GM18499 (cell line): Measurements from ENCODE around the gene PLEKHA7.
"Not testable (repeated sequence)": the region's sequence is repeated elsewhere in the genome, so short reads cannot be mapped to it uniquely, and the experiment has no call there.

ENCODE experiments used
- ATAC-seq: cut with Tn5 transposase; IDR thresholded peaks from one replicate; pipeline ENCODE4 v1.9.1; 2021; ENCODE audit warnings: moderate number of reproducible peaks; ENCODE audit not compliant: insufficient read depth, unreplicated experiment

PLEKHA7 gene

DNA sequence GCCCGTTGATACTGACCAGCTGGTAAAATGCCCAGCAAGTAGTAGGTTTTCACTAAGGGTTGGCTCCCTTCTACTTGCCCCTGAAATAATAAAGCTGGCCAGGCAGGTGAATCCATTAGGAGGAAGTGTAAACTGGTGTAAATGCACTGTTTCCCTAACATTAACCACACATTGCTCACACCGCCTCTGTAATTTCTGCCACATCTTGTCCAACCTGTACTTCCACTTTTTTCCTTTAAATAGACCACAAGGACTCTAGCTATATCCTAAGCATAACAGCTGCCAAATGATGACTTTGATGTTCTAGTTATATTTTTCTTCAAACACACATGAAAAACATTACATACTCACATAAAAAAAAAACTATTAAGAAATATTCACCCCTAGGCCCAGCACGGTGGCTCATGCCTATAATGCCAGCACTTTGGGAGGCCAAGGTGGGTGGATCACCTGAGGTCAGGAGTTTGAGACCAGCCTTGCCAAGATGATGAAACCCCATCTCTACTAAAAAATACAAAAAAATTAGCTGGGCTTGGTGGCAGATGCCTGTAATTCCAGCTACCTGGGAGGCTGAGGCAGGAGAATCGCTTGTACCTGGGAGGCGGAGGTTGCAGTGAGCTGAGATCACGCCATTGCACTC is 95.6 kb downstream of the PLEKHA7 start:
- not testable (repeated sequence) for ATAC-seq

DNA sequence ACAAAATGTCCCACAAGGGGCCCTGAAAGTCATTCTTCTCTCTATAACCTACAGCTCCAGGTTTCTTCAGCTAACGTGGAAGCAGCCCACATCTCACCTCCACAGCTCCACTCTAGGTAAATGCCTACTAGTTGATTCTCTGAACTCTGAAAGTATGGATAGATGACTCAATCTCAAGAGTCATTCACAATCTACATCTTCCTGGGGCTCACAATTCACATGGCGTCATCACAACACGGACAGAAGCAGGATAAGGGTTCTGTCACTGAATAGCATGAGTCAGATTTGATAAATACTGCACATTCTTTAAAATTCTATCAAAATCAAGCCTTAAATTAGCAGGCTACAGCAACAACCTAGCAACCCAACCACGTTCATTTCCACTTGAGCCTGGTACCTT is 96.3 kb downstream of the PLEKHA7 start:
- ATAC-seq = no peak

DNA sequence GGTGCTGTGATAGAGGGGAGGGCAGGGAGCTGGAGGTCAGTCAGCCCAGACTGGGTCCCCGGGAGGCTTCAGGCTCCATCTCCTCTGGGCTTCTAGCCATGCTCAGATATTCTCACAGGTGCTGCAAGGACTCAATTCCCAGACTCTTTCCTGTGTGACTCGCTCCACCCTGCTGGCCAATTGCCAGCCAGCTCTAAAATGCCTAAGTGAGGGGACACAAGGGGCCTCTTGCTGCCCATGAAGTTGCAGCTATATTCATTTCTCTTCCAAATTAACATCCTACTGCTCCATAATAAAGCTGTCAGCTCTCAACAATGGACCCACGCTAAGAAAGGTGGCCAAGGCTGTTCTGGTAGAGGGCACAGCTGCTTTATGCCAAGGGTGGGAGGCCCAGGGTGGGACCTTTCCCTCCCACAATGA is 101.5 kb downstream of the PLEKHA7 start:
- ATAC-seq = no peak

DNA sequence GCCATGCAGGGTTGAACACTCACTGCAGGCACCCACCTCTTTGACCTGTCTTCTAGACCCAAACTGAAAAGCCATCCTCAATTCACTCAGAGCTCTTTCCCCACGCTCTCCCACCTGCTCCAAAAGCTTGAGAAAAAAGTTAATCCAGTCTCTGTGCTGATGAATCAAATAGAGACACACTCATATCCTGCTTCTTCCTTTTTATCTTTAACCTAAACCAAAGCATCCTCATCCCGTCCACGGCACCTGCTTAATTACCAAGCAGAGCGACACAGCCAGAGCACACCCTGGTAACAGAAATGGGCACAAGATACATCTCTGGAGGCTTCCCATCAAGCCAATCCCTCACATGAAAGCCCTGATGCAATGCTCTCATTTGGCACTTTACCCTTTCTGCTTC is 102.6 kb downstream of the PLEKHA7 start:
- ATAC-seq = no peak

DNA sequence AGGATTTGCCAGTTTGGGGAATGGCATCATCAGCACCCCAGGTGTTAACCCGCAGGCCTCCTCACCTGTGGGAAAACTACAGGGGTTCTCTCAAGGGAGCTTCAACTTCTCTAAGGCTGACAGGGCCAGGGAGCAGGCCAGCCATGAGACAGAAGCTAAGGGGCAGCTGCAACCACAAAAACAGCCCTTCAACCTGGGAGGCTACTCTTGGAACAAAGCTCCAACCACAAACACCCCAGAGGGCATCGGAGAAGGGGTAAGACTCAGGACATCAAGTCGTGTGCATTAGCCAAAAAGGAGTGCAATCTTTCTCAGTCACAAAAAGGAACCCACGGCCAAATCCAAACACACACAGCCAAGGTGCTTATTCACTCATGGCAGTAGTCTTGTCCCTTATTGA is 103.0 kb downstream of the PLEKHA7 start:
- no peak for ATAC-seq

DNA sequence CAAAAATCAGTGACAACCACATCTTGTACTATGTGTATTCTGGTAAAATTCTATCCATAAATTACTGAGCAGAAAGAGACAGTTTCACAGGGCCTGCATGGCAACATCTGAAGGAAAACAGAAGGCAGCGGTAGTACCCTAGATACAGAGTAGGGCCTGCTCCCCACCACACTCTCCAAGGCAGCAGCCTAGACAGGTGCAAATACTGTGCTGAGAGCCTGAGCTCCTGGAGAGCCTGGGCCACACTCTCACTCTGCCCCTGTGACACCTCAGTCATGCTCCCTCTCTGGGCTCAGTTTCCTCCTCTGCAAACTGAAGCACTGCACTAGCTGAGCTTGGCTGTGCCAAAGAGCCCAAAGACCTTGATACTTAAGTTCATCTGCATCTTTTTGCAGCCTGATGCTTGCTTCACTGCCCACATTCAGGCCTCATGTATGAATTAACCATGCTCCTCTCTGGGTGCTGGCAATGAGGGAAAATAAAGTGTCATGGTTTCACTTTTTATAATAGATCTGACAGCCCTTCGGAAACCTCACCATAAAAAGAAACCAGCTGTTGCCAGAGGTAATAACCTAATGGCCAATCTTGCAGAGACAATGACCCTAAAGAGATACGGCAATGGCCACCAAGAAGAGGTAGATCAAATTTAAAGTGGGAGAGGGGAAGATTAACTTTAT is 104.7 kb downstream of the PLEKHA7 start:
- ATAC-seq = peak; percentile 66

DNA sequence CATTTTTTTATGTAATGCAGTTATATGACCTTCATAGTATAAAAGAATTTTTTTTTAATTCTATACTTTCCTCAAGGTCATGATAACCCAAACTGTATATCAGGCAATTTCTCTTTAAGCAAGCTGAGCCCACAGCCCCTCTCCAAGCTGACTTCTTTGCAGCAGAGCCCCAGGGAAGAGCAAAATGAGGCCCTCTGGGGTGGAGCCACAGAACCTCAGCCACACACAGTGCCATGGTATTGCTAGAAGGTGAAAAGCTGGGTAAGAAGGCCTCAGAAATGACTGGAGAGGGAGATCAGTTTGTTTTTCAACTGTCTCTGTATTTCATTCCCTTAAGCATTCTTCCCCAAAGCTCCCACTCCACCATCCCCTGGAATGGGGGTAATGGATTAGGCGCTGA is 108.8 kb downstream of the PLEKHA7 start:
- no peak for ATAC-seq

DNA sequence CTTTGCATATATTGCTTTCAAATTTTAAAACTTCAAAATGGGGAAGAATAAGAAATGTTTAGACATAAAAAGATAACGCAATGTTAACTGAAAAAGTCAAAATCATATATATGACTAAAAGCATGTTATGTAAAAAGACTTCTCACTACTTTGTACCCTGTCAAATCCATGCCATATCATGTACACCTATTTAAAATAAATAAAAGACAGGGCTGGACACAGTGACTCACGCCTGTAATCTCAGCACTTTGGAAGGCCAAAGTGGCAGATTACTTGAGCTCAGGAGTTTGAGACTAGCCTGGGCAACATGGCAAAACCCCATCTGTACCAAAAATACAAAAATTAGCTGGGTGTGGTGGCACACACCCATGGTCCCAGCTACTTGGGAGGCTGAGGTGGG is 109.5 kb downstream of the PLEKHA7 start:
- ATAC-seq = not testable (repeated sequence)

DNA sequence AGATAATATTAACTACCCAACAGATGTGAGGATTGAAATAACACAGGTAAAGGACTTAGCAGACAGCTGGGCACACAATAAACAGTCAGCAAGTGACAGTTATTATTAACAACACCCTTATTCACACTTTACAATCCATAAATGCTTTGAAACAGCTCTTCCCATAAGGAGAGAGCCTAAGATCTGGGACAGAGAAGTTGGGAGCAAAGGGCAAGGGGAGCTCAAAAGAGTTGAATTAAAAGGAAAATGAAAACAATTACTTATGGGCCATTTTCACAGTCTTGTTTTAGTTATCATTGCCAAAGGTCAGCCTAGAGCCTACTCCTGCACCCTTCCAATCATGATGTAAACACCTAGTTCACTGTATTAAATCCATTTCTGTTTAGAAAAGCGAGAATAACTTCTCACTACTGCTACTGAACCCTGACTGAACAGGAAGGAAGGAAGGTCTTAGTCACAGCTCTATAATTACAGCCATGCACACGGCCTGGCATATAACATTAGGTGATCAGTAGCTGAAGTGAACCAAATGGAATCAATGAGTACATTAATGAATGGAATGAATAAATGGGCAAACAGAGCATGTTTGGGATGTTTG is 111.3 kb downstream of the PLEKHA7 start:
- ATAC-seq = peak; percentile 53

DNA sequence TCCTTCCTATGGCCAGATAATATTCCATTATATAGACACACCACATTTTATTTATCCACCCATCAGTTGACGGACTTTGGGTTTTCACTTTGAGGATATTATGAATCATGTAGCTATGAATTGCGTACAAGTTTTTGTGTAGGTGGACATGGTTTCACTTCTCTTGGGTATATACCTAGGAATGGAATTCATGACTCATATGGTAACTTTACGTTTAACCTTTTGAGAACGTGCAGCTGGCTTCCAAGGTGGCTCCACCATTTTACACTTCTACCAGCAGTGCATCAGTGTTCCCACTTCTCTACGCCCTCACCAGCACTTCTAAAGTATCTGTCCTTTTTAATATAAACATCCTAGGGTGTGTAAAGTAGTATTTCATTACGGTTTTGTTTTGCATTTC is 112.0 kb downstream of the PLEKHA7 start:
- peak; percentile 78 for ATAC-seq

DNA sequence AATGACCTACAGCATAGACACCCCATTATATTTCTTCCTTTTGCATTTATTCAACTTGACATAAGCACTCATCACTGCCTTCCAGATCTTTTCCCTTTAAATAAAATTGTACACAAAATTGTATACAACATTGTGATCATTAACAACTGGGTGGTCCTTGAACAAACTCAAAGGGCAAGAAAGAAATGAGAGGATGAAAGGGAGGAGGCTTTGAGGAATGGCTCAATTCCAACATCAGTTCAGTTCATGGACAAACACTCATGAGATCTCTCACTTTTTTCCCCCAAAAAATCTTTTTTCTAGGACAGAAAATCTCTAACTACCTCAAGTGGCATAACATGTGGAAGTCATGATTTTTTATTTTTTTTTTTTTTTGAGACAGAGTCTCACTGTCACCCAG is 113.7 kb downstream of the PLEKHA7 start:
- ATAC-seq = no peak

DNA sequence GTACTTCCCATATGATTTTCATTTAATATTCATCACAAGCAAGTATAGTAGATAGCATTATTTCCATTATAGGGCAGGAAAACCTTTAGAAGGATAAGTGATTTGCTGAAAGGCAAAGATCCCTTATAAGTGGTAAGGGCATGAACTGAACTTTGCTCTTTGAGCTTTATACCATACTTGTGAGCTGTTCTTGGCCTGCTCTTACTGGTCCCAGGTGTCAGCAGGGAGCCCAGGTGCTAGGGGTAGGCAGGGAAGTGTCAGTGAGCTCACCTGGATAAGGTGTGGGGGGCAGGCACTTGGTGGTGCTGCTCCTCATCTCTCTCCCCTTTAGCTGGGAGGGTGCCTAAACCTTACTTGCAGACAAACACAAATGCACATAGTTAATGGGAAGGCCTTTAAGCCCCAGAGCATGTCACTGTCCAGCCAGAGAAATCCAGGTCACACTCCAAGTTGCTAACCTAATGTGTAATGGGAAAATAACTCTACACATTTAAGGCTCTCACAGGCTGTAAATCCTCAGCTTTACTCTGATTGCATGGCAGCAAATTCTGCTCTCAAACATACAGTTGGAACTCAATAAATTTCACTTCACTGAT is 114.4 kb downstream of the PLEKHA7 start:
- ATAC-seq = no peak

DNA sequence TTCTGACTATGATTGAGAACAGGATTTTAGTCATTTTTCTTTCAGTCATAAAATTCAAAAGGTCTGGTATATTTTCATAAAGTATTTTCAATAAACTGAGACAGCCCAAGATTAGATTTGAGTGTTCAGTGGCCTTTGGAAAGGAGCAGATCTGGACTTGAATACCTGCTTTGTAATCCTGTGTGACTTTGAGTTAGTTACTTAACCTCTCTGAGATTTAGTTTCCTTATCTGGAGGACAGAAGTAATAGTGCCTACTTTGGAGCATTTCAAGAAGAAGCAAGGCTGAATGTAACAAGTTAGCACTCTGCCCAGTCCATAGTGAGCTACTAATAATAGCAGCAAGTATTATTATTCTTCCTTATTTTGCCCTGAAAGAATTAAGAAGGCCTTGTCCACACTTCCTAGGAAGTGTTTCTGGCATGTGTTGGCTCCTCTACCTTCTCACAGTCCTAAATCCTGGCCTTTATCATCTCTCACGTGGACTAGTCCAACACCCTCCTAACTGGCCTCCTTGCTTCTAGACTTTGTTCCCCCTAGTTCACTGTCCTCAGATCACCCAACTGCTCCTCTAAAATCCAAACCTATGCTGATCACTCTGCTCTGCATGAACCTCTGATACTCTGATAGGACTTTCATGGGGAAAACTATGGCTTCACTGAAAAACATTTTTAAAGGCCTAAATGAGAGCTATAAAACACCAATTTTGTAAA is 115.8 kb downstream of the PLEKHA7 start:
- no peak for ATAC-seq

DNA sequence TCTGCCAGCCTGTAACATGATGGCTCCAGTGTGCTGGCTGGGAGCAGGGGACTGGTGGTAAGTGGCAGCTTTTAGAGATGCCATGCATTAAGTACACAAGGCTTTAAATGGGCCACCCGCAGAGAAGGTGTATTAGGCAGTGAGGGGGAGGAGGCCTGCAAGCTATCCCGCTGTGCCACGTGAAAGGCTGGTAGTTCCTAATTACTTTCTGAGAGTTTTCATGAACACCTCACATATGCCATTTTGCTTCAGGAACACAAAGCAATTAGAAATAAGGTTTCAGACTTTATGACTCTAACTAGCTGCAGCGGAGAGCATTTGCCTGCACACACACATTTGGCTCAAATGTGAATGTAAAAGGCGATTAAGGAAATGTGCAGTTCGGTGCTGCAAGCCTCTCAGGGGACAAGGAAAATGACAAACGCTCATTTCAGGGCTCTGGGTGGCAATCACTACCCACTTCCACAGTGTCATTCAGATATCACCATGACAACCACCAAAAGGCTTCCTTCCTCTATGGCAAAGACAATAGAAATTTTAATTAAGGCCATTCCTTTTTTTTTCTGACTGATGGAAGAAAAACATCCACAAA is 116.6 kb downstream of the PLEKHA7 start:
- ATAC-seq = no peak

DNA sequence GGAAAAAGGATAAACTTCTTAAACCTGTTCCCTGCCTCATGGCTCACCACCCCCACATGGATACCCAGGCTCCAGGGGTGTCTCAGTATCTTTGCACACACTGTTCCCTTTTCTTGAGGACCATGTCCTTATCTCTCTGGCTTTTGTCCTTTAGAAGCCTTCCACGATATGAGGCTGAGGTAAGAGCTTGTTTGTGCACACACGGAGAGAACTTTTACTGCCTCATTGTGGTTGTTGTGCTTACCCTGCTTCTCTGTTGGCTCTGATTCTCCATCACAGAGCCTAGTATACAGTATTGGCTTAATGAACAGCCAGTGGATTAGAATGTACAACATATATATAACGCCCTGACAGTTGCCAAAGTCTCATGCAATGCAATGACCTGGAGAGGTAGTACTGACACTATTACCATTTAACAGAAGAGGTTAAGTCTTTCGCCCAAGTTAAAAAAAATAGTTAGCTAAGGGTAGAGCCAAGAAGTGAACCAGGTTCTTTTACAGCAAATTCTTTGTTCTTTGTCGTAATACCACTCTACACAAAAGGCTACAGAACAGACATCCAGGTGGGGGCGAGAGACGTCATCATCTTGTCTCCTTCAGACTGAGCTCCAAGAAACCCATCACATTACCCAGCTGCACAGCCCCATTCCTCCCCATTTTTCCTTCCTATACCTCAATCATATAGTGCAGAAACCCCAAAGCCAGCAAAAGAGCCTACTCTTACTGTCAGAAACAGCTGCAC is 117.3 kb downstream of the PLEKHA7 start:
- no peak for ATAC-seq

DNA sequence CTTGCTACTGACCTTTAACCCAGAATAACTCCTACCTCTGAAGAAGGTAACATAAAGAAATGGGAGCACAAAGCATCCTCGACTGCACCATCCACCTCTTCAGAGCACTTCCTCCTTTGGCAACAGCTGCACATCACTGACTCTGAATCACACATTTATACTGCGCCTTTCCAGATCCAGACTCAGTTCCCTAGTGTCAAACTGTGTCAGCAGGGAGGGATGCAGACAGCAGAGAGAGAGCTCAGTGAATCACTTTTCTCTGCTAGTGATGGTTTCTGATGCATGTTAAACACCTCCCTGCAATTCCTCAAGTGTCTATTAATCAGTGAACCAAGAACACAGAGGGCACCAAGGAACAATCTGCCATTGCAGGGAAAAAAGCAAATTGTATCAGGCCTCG is 118.9 kb downstream of the PLEKHA7 start:
- ATAC-seq = no peak

DNA sequence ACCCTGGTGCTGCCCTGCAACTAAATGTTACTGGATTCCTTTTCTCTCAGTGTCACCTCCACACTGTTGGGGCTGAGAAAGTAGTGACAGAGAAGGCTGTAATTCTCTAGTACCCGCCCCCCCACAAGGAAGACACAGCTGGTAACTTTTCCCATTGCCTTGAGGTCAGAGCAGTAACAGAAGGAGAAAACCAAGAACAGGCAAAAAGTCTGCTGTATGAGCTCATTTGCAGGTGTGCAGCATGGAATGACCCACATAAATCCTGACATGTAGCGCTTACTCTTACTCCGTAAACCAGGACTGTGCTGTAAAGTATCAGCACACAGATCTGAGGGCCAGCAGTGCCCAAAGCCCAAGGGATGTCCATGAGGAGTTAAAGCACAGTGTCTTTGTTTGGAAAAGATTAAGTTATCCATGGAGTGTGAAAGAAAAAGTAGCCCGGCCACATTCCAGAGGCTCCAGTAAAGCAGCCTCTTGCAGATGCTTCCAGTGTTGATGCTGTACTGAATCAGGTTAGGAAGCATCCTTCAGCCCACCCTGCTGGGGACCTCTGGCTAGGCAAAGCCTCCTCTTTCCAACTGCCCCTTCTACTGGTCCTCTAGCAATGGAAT is 120.7 kb downstream of the PLEKHA7 start:
- ATAC-seq = no peak

DNA sequence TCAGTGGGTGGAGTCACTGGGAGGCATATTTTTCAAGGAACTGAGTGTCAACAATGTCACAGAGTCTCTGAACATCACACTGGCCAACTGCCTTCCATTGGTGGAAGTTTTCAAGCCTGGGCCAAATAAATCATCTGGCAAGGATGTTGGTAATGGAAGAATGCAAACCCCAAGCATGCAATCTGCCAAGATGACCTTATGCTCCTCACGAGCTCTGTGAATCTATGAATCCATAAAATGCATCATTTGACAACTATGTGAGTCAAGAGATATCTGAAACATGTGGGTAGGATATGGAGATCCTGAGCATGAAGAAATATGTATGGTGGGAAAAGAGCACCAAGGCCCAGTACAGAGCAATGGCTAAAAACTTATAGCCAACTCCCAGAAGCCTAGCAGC is 122.2 kb downstream of the PLEKHA7 start:
- ATAC-seq = no peak

DNA sequence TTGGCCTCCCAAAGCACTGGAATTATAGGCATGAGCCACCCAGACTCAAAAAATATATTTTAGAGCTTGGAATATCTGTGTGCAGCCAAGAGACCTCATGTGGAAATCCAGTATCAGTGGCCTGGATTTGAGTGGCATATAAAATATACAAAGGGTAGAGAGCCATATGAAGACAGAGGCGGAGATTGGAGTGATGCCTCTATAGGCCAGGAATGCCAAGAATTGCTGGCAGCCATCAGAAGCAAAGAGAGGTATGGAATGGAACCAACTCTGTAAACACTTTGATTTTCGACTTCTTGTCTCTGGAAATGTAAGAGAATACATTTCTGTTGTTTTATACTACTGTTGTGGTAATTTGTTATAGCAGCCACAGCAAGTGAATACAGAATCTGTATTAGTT is 123.0 kb downstream of the PLEKHA7 start:
- no peak for ATAC-seq
